HG03575 (cell line): Measurements from ENCODE around the gene NT5DC4.
"Not testable (repeated sequence)": the region's sequence is repeated elsewhere in the genome, so short reads cannot be mapped to it uniquely, and the experiment has no call there.

Experiments used
- ATAC-seq: cut with Tn5 transposase; IDR thresholded peaks from one replicate; pipeline ENCODE4 v1.9.1; 2021; ENCODE audit not compliant: unreplicated experiment, insufficient number of reproducible peaks, low FRiP score; ENCODE audit errors: extremely low read depth

NT5DC4 gene

DNA sequence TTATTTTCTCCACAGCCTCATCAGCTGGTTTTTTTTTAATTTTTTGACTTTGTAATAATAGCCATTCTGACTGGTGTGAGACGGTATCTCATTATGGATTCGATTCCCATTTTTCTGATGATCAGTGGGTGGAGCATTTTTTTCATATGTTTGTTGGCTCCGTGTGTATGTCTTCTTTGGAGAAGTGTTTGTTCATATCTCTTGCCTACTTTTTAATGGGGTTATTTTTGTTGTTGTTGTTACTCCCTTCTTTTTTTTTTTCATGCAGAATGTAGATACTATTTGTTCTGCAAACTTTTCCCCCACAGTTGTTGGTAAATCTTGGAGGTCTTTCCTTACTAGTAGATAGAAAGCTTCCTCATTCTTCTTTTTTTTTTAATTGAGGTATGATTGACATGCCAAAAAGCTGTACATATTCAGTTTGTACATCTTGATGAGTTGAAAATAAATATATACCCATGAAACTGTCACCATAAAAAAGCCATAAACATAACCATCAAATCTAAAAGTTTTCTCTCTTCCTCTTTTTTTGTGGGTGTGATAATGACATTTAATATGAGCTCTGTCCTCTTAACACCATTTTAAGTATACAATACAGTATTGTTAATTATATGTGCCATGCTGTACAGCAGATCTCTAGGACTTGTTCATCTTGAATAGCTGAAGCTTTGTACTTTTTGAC is 21.8 kb upstream of the NT5DC4 start:
- no peak for ATAC-seq

DNA sequence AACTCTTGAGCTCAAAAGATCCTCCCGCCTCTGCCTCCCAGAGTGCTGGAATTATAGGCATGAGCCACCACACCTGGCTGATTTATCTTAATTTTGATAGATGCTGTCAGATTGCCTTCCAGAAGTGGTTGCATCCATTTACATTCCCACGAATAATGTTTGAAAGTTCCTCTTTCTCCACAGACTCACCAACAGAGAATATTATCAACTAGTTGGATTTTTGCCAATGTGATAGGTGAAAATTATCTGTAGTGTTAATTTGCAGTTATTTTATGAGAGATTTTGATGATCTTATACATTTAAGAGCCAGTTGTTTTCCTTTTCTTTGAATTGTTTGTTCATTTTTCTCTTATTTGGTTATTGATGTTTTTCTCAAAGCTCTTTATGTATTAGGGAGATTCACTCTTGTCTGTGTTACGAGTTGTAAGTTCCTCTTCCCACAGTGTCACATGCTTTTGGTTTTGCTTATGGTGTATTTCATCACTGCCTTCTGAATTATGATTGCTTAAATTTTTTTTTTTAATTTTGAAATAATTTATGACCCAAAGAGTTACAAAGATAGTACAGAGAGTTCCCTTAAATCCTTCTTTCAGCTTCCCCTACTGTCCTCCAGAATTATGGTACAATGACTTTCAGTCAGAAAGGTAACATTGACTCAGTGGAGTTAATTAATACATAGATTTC is 20.7 kb upstream of the NT5DC4 start:
- ATAC-seq, result no peak

GRCh38 chr2:112701052-112701451 is 19.8 kb upstream of the NT5DC4 start:
- ATAC-seq, result no peak

- no peak for ATAC-seq
These were observed 17.1 kb upstream of the NT5DC4 start for GRCh38 chr2:112703684-112704083.

- ATAC-seq, result no peak
These were observed 15.2 kb upstream of the NT5DC4 start for GRCh38 chr2:112705575-112705974.

GRCh38 chr2:112706170-112706664 is 14.6 kb upstream of the NT5DC4 start:
- ATAC-seq, result no peak

GRCh38 chr2:112706947-112707346 is 13.9 kb upstream of the NT5DC4 start:
- not testable (repeated sequence) for ATAC-seq

GRCh38 chr2:112708968-112709367 is 11.9 kb upstream of the NT5DC4 start:
- ATAC-seq, result no peak

DNA sequence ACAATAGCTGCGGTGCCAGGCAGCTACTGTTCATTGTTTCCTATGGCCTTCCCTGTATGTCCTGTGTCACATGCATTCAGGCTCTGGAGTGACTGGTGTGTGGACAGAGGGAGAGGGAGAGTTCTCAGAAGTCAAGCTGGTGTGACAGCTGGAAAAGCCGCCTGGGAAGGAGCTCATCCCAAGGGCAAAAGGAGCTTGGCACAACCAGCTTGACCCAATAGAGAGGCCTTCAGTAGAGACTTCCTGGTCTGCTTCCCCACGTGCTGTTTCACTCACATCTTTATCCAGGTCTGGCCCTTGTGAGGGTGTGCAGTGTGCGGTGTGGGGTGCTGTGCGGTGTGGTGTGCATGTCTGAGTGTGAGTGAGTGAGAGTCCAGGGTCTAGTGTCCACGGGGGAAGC is 11.1 kb upstream of the NT5DC4 start:
- no peak for ATAC-seq

GRCh38 chr2:112710956-112711750 is 9.7 kb upstream of the NT5DC4 start:
- ATAC-seq, result no peak

DNA sequence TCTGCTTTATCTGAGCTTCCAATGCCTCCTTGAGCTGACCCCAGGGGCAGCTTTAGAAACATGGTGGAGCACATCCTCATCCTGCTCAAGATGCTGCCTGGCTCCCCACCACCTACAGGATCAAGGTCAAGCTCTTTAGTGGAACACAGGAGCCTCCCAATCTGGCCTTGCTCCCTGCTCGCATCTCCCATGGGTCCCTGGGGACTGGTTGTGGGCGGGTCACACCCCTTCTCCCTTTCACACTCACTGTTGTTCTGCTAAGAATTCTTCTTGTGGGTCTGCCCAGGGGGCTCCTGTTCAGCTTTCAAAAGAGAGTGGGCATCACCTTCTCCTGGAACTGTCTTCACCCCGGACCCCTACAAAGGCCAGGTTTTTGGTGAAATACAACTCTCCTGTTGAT is 8.4 kb upstream of the NT5DC4 start:
- no peak for ATAC-seq

GRCh38 chr2:112712903-112713584 is 7.8 kb upstream of the NT5DC4 start:
- ATAC-seq, result no peak

DNA sequence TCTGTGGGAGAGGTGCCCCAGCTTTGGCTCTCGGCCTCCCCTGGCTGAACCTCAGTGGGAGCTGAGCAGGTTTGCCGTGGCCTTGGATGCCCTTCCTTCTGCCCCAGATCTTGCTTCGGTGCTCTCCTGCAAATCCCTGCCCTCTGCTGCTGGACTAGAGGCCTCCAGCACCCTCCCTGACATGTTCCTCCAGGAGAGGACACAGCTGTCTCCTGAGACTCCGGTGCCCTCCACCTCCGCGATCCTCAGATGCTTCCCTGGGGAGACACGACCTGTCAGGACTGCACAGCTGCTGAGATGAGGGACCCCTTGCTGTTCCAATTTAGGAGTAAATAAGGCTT is 7.3 kb upstream of the NT5DC4 start:
- no peak for ATAC-seq

DNA sequence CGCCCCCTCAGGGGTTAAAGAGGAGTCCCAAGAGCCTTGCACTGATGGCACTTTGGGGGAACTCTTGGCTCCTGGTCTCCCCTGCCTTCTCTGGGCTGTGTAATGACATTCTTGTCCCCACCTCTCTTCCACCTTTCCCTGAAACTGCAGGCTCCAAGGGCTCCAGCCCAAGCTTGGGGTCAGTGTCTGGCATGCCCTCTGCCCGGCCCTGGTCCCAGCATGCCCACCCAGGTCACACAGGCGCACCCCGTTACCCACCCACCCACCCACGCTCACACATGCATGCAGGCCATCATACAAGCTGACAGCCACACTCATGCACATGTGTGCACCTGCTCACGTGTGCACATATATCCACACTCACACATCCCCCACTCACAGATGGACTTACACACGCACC is 6.9 kb upstream of the NT5DC4 start:
- ATAC-seq, result no peak

DNA sequence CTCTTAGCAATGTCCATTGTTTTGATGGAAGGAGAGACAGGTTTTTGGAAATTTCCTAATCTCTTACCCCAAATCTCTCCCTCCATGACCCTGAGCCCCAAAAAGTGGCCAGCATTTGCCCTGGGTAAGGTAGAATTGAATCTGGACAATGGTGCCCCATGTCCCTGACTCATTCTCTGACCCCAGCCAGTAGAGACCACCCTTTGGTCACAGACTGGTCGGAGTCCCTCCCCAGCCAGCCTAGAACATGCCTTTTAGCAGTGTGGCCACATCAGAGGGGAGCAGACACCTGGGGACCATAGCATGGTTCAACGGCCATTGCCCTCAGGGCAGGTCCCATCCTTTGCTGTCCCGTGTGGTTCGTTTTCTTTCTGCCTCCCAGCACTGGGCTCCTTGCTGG is 6.5 kb upstream of the NT5DC4 start:
- no peak for ATAC-seq

DNA sequence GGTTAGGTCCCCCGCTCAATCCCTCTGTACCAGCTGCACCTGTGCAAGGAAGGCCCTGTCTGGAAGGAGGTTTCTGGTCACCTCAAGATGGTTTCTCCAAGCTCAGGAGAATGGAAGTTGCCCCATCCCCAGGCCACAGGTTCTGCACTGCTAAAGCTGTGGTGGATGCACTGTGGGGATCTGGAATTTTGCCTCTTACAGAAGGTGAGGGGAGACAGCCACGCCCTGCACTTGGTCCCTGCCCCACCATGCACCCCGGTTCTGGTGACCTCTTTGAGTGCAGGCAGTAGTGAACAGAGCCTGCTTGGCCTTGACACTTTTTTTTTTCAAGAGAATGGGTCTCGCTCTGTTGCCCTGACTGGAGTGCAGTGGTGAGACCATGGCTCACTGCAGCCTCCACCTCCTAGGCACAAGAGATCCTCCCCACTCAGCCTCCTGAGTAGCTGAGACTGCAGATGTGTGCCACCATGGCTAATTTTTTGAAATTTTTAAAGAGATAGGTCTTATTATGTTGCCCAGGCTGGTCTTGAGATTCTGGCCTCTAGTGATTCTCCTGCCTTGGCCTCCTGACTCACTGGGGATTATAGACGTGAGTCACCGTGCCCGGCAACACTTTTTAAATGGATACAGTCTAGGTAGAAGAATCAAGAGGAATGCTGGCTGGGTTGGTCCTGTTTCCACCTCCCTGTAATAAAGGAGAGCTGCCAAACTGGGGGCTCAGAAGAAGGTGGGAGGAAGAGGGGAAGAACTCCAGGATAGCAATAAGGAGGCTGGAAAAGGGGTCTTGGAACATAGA is 5.8 kb upstream of the NT5DC4 start:
- ATAC-seq, result no peak

GRCh38 chr2:112716094-112716493 is 4.7 kb upstream of the NT5DC4 start:
- not testable (repeated sequence) for ATAC-seq

DNA sequence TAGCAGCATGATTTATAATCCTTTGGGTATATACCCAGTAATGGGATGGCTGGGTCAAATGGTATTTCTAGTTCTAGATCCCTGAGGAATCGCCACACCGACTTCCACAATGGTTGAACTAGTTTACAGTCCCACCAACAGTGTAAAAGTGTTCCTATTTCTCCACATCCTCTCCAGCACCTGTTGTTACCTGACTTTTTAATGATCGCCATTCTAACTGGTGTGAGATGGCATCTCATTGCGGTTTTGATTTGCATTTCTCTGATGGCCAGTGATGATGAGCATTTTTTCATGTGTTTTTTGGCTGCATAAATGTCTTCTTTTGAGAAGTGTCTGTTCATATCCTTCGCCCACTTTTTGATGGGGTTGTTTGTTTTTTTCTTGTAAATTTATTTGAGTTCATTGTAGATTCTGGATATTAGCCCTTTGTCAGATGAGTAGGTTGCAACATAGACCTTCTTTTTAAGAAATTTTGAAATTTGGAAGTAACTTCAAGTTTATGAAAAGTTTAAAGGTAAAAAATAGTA is 3.9 kb upstream of the NT5DC4 start:
- not testable (repeated sequence) for ATAC-seq
